OCI-LY3 (cell line): Measurements from ENCODE around the gene MMP28.
A peak's percentile ranks its signal among the peaks of the same experiment; 100 is the strongest.

Experiments used
- H2AFZ ChIP-seq: fragments of 200-600, 300-600 bp; shearing (Covaris generic); 2 replicates; pipeline ENCODE4 v1.6.0; 2014; ENCODE audit warnings: antibody characterized with exemption, low read depth, low read length
- H3K27ac ChIP-seq: fragments of 200-600, 300-600 bp; sonication (generic); 2 replicates; pipeline ENCODE4 v1.5.1; 2014; ENCODE audit warnings: mild to moderate bottlenecking, low read length, moderate library complexity, mixed read lengths
- H3K27me3 ChIP-seq: fragments of 200-600, 300-600 bp; sonication (generic); 2 replicates; pipeline ENCODE4 v1.6.1; 2014; ENCODE audit warnings: low read depth, low read length, mixed read lengths
- H3K36me3 ChIP-seq: fragments of 200-600, 300-600 bp; sonication (generic); replicated peaks from 2 replicates; pipeline ENCODE3; 2014; ENCODE audit warnings: low read depth, low read length, mixed read lengths
- H3K4me1 ChIP-seq: fragments of 300-600, 200-600 bp; sonication (generic); 2 replicates; pipeline ENCODE4 v1.6.1; 2014; ENCODE audit warnings: low read length, mixed read lengths
- H3K4me2 ChIP-seq: fragments of 200-600, 300-600 bp; sonication (generic); 2 replicates; pipeline ENCODE4 v1.6.1; 2014; ENCODE audit warnings: low read length, mixed read lengths
- H3K4me3 ChIP-seq: fragments of 300-600, 200-600 bp; sonication (generic); 2 replicates; pipeline ENCODE4 v1.5.1; 2014; ENCODE audit warnings: antibody characterized with exemption, mild to moderate bottlenecking, low read length, moderate library complexity
- H3K79me2 ChIP-seq: fragments of 300-600, 200-600 bp; shearing (Covaris generic); 2 replicates; pipeline ENCODE4 v1.6.1; 2014; ENCODE audit warnings: mild to moderate bottlenecking, low read length, mixed read lengths
- H3K9ac ChIP-seq: fragments of 300-600, 200-600 bp; shearing (Covaris generic); 2 replicates; pipeline ENCODE4 v1.6.0; 2014; ENCODE audit warnings: mild to moderate bottlenecking, low read length, moderate library complexity
- H3K9me3 ChIP-seq: fragments of 200-600, 300-600 bp; shearing (Covaris generic); 2 replicates; pipeline ENCODE4 v1.6.1; 2014; ENCODE audit warnings: low read length, mixed read lengths; ENCODE audit not compliant: insufficient read depth
- H4K20me1 ChIP-seq: fragments of 200-600, 300-600 bp; sonication (generic); 2 replicates; pipeline ENCODE4 v1.6.1; 2016; ENCODE audit warnings: low read length, mixed read lengths; ENCODE audit not compliant: insufficient read depth
- EZH2phosphoT487 ChIP-seq: fragments of 200-600 bp; shearing (Covaris generic); IDR thresholded peaks from 2 replicates; pipeline ENCODE4 v1.6.1; 2018; ENCODE audit warnings: antibody characterized with exemption, mixed run types, low read depth
- TF ChIP-seq, protein P1 (sequence below): fragments of 200-600, 300-600 bp; sonication (generic); IDR thresholded peaks from 2 replicates; pipeline ENCODE4 v1.5.1; 2014; ENCODE audit warnings: antibody characterized with exemption, low read length, low read depth

The MMP28 gene

DNA sequence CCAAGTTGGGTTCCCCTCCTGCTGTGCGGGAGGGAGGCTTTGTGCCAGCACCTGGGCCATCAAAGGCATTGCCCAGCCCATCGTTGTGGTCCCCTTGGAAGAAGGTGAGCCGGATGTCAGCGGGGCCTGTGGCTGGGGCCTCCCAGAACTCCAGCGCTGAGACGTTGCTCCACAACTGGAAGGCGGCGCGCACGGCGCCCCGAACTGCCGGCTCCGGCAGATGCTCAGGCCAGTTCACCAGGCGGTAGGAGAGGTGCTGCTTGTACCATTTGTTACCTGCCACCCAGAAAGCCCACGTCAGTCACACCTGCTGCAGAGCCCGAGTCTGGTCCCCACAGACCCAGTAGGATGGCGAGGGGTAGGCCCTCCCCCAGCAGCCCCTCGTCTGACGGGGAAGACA is 22.3 kb downstream of the MMP28 start:
- Histone ChIP-seq H3K27ac (no peak overlapping the region), H3K9me3 (no peaks in the 10 kb centered on the region), H4K20me1 (no peaks in the 10 kb centered on the region), H3K79me2 (no peaks in the 10 kb centered on the region), H3K4me1 (no peaks in the 10 kb centered on the region), H3K9ac (no peak overlapping the region), H3K27me3 (peaks cover 38% of the 10 kb centered on the region), H3K36me3 (no peaks in the 10 kb centered on the region), H3K4me3 (no peak overlapping the region), H2AFZ (no peak overlapping the region), H3K4me2 (no peak overlapping the region)
- TF ChIP-seq EZH2phosphoT487 = no peak
- TF ChIP-seq, protein P1, sequence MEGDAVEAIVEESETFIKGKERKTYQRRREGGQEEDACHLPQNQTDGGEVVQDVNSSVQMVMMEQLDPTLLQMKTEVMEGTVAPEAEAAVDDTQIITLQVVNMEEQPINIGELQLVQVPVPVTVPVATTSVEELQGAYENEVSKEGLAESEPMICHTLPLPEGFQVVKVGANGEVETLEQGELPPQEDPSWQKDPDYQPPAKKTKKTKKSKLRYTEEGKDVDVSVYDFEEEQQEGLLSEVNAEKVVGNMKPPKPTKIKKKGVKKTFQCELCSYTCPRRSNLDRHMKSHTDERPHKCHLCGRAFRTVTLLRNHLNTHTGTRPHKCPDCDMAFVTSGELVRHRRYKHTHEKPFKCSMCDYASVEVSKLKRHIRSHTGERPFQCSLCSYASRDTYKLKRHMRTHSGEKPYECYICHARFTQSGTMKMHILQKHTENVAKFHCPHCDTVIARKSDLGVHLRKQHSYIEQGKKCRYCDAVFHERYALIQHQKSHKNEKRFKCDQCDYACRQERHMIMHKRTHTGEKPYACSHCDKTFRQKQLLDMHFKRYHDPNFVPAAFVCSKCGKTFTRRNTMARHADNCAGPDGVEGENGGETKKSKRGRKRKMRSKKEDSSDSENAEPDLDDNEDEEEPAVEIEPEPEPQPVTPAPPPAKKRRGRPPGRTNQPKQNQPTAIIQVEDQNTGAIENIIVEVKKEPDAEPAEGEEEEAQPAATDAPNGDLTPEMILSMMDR = no peak

DNA sequence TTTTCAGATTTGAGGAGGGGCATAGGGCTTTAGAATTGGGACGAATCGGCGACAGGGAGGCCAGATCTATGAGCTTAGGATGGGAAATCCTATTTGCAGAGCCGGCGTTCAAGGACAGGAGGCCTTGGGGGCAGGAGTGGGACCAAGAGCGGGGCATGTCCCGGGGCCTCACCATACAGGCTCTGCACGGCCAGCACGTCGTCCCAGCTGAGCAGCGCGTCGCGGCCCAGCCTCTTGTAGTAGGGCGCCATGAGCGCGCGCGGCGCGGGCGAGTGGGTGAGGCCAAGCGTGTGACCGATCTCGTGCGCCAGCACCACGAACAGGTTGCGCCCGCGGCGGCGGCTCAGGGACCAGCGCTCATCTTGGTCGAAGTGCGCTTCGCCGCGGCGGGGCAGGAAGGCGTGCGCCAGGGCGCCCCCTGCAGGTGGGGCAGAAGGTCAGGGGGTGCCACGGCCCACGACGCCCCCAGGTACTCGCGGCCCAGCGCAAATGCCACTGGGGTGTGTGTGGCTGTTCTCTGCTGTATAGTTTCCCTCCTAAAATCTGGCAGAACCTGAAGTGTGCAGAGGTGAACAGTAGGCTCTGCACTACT is 25.4 kb downstream of the MMP28 start:
- Histone ChIP-seq H4K20me1 (no peaks in the 10 kb centered on the region), H3K9ac (no peak overlapping the region), H3K27ac (no peak overlapping the region), H3K9me3 (no peaks in the 10 kb centered on the region), H3K36me3 (no peaks in the 10 kb centered on the region), H3K4me3 (no peak overlapping the region), H3K4me2 (no peak overlapping the region), H3K4me1 (peaks cover 2% of the 10 kb centered on the region), H3K79me2 (no peaks in the 10 kb centered on the region), H2AFZ (no peak overlapping the region), H3K27me3 (peaks cover 33% of the 10 kb centered on the region)
- TF ChIP-seq, protein P1 = peak; percentile 52
- no peak for TF ChIP-seq EZH2phosphoT487

DNA sequence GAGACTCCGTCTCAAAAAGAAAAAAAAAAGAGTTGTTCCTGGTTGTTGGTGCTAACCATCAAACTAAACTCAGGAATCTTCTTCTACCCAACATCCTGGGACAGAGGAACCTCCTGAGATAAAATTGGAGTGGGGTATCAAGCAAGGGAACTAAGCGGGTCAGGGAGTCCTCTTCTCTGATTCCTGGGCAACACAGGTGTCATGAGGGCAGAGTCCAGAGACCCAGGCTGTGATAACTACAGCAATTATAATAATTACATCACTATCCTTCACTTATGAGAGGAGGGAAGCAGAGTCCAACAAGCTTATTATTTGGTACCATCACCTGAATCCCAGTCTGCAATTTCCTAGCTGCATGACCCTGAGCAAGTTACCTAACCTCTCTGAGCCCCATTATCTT is 26.6 kb downstream of the MMP28 start:
- Histone ChIP-seq H3K27me3 (peaks cover 33% of the 10 kb centered on the region), H4K20me1 (no peaks in the 10 kb centered on the region), H3K4me2 (no peak overlapping the region), H3K27ac (no peak overlapping the region), H3K9me3 (no peaks in the 10 kb centered on the region), H3K79me2 (no peaks in the 10 kb centered on the region), H3K4me3 (no peak overlapping the region), H3K4me1 (peaks cover 7% of the 10 kb centered on the region), H3K36me3 (no peaks in the 10 kb centered on the region), H2AFZ (no peak overlapping the region), H3K9ac (no peak overlapping the region)
- no peak for TF ChIP-seq EZH2phosphoT487
- TF ChIP-seq, protein P1 = no peak

DNA sequence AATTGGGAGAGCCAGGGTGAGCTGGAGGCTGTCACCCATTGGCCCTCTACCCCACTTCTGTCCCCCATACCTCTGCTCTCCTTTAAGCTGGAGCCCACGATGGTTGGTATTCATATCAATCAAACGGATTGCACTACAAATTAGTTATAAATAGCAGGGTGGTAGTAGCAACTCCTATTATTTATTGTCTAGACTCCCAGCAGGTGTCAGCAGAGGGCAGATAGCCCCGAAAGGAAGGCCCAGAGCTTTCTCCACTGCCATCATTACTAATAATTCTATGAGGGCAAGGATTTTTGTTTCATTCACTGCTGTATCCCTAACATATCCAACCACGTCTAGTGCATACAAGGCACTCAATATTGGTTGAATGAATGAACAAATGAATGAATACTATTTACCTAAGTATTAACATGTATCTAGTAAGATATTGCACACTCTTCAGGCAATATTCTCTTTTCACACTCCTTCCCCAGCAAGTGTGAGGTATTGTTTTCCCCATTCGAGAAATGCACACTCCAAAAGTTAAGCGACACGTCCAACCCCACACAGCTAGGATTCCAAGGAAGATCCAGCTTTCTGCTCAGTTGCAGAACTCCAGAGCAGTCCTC is 28.4 kb downstream of the MMP28 start:
- H3K9ac ChIP-seq = no peak overlapping the region
- H3K79me2 ChIP-seq = no peaks in the 10 kb centered on the region
- no peaks in the 10 kb centered on the region for H4K20me1 ChIP-seq
- H3K4me3 ChIP-seq = no peak overlapping the region
- TF ChIP-seq, protein P1 = peak; percentile 59
- no peak for TF ChIP-seq EZH2phosphoT487
- H3K27me3 ChIP-seq = peaks cover 23% of the 10 kb centered on the region
- H3K27ac ChIP-seq = no peak overlapping the region
- no peak overlapping the region for H2AFZ ChIP-seq
- H3K36me3 ChIP-seq = no peaks in the 10 kb centered on the region
- H3K9me3 ChIP-seq = no peaks in the 10 kb centered on the region
- H3K4me1 ChIP-seq = peaks cover 7% of the 10 kb centered on the region
- no peak overlapping the region for H3K4me2 ChIP-seq
